Measurements from ENCODE around the gene DACT2. TPM values are rescaled to one million over a fixed set of nuclear protein-coding genes. Genes with fewer than 3 reads are reported as not detected.

DACT2 gene
- total RNA-seq, 1 donor from 2014 or later: 0.84 TPM

- DNase-seq (ENCODE audit: low read depth): no peak
Observed at GRCh38 chr6:168303982-168304751, 15.4 kb downstream of the DACT2 start.

GRCh38 chr6:168302534-168302933 lies 17.0 kb downstream of the DACT2 start:
- no peak for TF ChIP-seq CTCF (IDR thresholded peaks at IDR 0.05; ENCODE audit: insufficient read depth, low read length, poor library complexity, severe bottlenecking)
- Histone ChIP-seq H3K36me3 (ENCODE audit: control insufficient read depth, insufficient read depth, low read length) (no peaks in the 10 kb centered on the region), H3K4me3 (ENCODE audit: low read depth, low read length) (no peak overlapping the region), H3K27me3 (ENCODE audit: control insufficient read depth, insufficient read depth, low read length) (no peaks in the 10 kb centered on the region)
- DNase-seq (ENCODE audit: low read depth): no peak

More at GRCh38 chr6:168303982-168304751, 15.4 kb downstream of the DACT2 start:
- TF ChIP-seq CTCF (IDR thresholded peaks at IDR 0.05; ENCODE audit: insufficient read depth, low read length, poor library complexity, severe bottlenecking): no peak
- Histone ChIP-seq H3K27me3 (ENCODE audit: control insufficient read depth, insufficient read depth, low read length) (no peaks in the 10 kb centered on the region), H3K36me3 (ENCODE audit: control insufficient read depth, insufficient read depth, low read length) (no peaks in the 10 kb centered on the region), H3K4me3 (ENCODE audit: low read depth, low read length) (no peak overlapping the region)

GRCh38 chr6:168301648-168302398 lies 17.8 kb downstream of the DACT2 start:
- DNase-seq (ENCODE audit: low read depth): peak; percentile 66
- TF ChIP-seq CTCF (IDR thresholded peaks at IDR 0.05; ENCODE audit: insufficient read depth, low read length, poor library complexity, severe bottlenecking): no peak
- Histone ChIP-seq H3K27me3 (ENCODE audit: control insufficient read depth, insufficient read depth, low read length) (no peaks in the 10 kb centered on the region), H3K36me3 (ENCODE audit: control insufficient read depth, insufficient read depth, low read length) (no peaks in the 10 kb centered on the region), H3K4me3 (ENCODE audit: low read depth, low read length) (peak overlapping the region; percentile 27)

GRCh38 chr6:168300975-168301647 lies 18.5 kb downstream of the DACT2 start:
- Histone ChIP-seq H3K36me3 (ENCODE audit: control insufficient read depth, insufficient read depth, low read length) (no peaks in the 10 kb centered on the region), H3K27me3 (ENCODE audit: control insufficient read depth, insufficient read depth, low read length) (no peaks in the 10 kb centered on the region), H3K4me3 (ENCODE audit: low read depth, low read length) (no peak overlapping the region)
- DNase-seq (ENCODE audit: low read depth): no peak
- no peak for TF ChIP-seq CTCF (IDR thresholded peaks at IDR 0.05; ENCODE audit: insufficient read depth, low read length, poor library complexity, severe bottlenecking)

GRCh38 chr6:168299541-168300511 lies 19.8 kb downstream of the DACT2 start:
- Histone ChIP-seq H3K36me3 (ENCODE audit: control insufficient read depth, insufficient read depth, low read length) (no peaks in the 10 kb centered on the region), H3K4me3 (ENCODE audit: low read depth, low read length) (no peak overlapping the region), H3K27me3 (ENCODE audit: control insufficient read depth, insufficient read depth, low read length) (peaks cover 1% of the 10 kb centered on the region)
- TF ChIP-seq CTCF (IDR thresholded peaks at IDR 0.05; ENCODE audit: insufficient read depth, low read length, poor library complexity, severe bottlenecking): no peak
- DNase-seq (ENCODE audit: low read depth): no peak
